ENCODE measurements around the gene KIAA0232. TPM values are rescaled to one million over a fixed set of nuclear protein-coding genes. Genes with fewer than 3 reads are reported as not detected.

KIAA0232 gene
- total and polyA plus RNA-seq, 10 of the 15 experiments (the other 5 are each of a cell fraction or from before 2014, with no cell fraction given) = 2.8 to 15.1 (median 10.8) TPM

DNA sequence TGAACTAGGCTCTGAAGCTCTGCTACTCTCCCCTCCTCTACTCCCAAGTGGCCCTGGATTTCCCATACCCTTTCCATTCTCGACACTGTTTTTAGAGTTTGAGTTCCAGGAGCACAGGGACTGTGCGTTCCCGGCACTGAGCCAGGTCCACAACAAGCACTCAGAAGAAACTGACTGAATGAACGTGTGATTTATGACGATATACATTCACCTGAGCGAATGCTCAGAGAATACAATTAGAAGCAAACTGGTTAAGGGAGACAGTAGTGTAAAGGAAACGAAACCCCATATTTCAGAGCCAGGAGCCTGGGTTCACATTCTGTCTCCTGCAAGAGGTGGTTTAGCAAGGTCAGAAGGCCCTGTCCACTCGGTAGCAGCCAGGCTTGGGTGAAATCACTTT, 1.4 kb upstream of the KIAA0232 start:
- Histone ChIP-seq H3K9ac (ENCODE audit: control insufficient read depth, insufficient read depth, low read length) (no peak overlapping the region), H3K27ac (ENCODE audit: control insufficient read depth, insufficient read depth) (no peak overlapping the region), H3K9me3 (replicated peaks; ENCODE audit: control insufficient read depth, insufficient read depth, low read length) (no peaks in the 10 kb centered on the region), H3K4me2 (ENCODE audit: control insufficient read depth, insufficient read depth) (no peak overlapping the region), H3K27me3 (replicated peaks in 1 of 2; ENCODE audit: control insufficient read depth in 2 of 2, insufficient read depth in 2 of 2, low read length in 1 of 2) (peaks cover 0 to 3% of the 10 kb centered on the region in 2 experiments; a peak in 1 of 4 replicates), H3K79me2 (ENCODE audit: control insufficient read depth, insufficient read depth, low read length) (peaks cover 28% of the 10 kb centered on the region), H4K20me1 (ENCODE audit: control insufficient read depth, insufficient read depth) (no peaks in the 10 kb centered on the region), H3K4me3 (no peak overlapping the region), H2AFZ (ENCODE audit: control insufficient read depth, low read depth, low read length) (no peak overlapping the region), H3K36me3 (ENCODE audit: control insufficient read depth in 2 of 2, insufficient read depth in 2 of 2, low read length in 1 of 2) (no peaks in the 10 kb centered on the region), H3K4me1 (ENCODE audit: control insufficient read depth, insufficient read depth, low read length) (peaks cover 10% of the 10 kb centered on the region; the same call in 1 of the 2 replicates)
- ChIA-PET SMC1A (ENCODE audit: uncharacterized antibody, unreplicated experiment) (interaction anchor here (0.7 to 6.5 kb wide), 7 partner anchors 14 to 93 kb away, joined by 3 to 110 read pairs (median 5); no protein-coding TSS in a partner anchor), CTCF (interaction anchor here (1.5 to 19.6 kb wide), 3 partner anchors 11 to 91 kb away, joined by 4 to 300 read pairs (median 5); no protein-coding TSS in a partner anchor), RAD21 (ENCODE audit: unreplicated experiment) (interaction anchor here (1.5 to 6.1 kb wide), 3 partner anchors 13 to 92 kb away, joined by 3 to 87 read pairs (median 32); no protein-coding TSS in a partner anchor), POLR2A (interaction anchor here (0.7 to 1.4 kb wide), 3 partner anchors 12 to 71 kb away, joined by 3 to 7 read pairs (median 3); partner anchors contain the start of gene MRFAP1L1)
- intact Hi-C loops (cut with micrococcal nuclease; ENCODE audit: unreplicated experiment) (loop anchor here (5.0 to 10.0 kb wide), 2 partner anchors 204 to 286 kb away; partner anchors contain the start of gene GRPEL1), in situ Hi-C loops (cut with MboI) (no loop called here)
- no TSS peak for BruUV-seq (replicated peaks)
- ATAC-seq (no peak), FAIRE-seq (no peak), DNase-seq (ENCODE audit: low read depth, low spot score) (no peak)
- TF ChIP-seq CHD4 (IDR thresholded peaks at IDR 0.05) = no peak
- TF ChIP-seq ZBTB11 (CRISPR knock-in tag; IDR thresholded peaks at IDR 0.05) = no peak
- no peak for TF ChIP-seq STAT3 (IDR thresholded peaks at IDR 0.05; ENCODE audit: low read depth, low read length)
- TF ChIP-seq ZNF217 (IDR thresholded peaks at IDR 0.05) = no peak
- TF ChIP-seq SUZ12 (IDR thresholded peaks at IDR 0.05; ENCODE audit: unreplicated experiment) = no peak
- TF ChIP-seq POLR2AphosphoS2 (IDR thresholded peaks at IDR 0.05; ENCODE audit: low read depth, low read length) = no peak
- TF ChIP-seq NRF1 (conservative IDR thresholded peaks at IDR 0.05; ENCODE audit: low read depth, low read length) = no peak
- TF ChIP-seq ATF3 (IDR thresholded peaks at IDR 0.05; ENCODE audit: borderline replicate concordance, extremely low read depth, low read depth, low read length) = no peak
- TF ChIP-seq DPF2 (IDR thresholded peaks at IDR 0.05) = no peak
- no peak for TF ChIP-seq IRF5 (IDR thresholded peaks at IDR 0.05; ENCODE audit: borderline replicate concordance)
- no peak for TF ChIP-seq PBX3 (IDR thresholded peaks at IDR 0.05; ENCODE audit: insufficient replicate concordance, low read depth, low read length)
- no peak for TF ChIP-seq ZBED1 (IDR thresholded peaks at IDR 0.05; ENCODE audit: borderline replicate concordance)
- TF ChIP-seq GATAD2B (conservative IDR thresholded peaks at IDR 0.05; ENCODE audit: low read depth) = no peak
- TF ChIP-seq NR2F1 (conservative IDR thresholded peaks at IDR 0.05) = no peak
- WGBS (ENCODE audit: insufficient coverage, insufficient replicate concordance, low lambda C conversion rate, missing lambda C conversion rate) = 80% methylated on average over 8 of the region's 8 CpGs

All from GM12878 (cell line).